Measurements from ENCODE around the gene POMT1. TPM values are rescaled to one million over a fixed set of nuclear protein-coding genes. Genes with fewer than 3 reads are reported as not detected.

The POMT1 gene
- total RNA-seq, 2 experiments from 2014 or later, result 50.1 to 50.5 TPM

- Histone ChIP-seq H3K27me3 (ENCODE audit: control insufficient read depth in 1 of 2, insufficient read depth in 2 of 2, low read length in 2 of 2) (no peaks in the 10 kb centered on the region), H3K4me3 (ENCODE audit: low read length) (no peak overlapping the region), H3K27ac (ENCODE audit: low read depth in 1 of 2, low read length in 2 of 2) (no peak overlapping the region), H3K9me3 (ENCODE audit: control insufficient read depth in 1 of 2, insufficient read depth in 1 of 2, low read length in 2 of 2) (no peaks in the 10 kb centered on the region), H3K36me3 (ENCODE audit: insufficient read depth, low read length) (peaks cover 82% of the 10 kb centered on the region), H3K4me1 (ENCODE audit: insufficient read depth, low read length) (peaks cover 2% of the 10 kb centered on the region)
- Mint-ChIP-seq H3K9me3 (no peaks in the 10 kb centered on the region), H3K4me1 (ENCODE audit: low read depth) (peaks cover 16% of the 10 kb centered on the region), H3K27ac (no peak overlapping the region), H3K36me3 (ENCODE audit: low read depth) (peaks cover 94% of the 10 kb centered on the region), H3K4me3 (peak overlapping the region; percentile 30), H3K27me3 (no peaks in the 10 kb centered on the region)
- no peak for TF ChIP-seq CTCF (IDR thresholded peaks at IDR 0.05)
- ATAC-seq (ENCODE audit: poor library complexity) (no peak), DNase-seq (no peak)
- intact Hi-C loops (cut with DNase I, micrococcal nuclease), result no loop called here
- CTCF ChIA-PET, result no interaction called here
- POLR2A ChIA-PET, result interaction anchor here (0.6 kb wide), 3 partner anchors 24 to 65 kb away, joined by 3 read pairs; no protein-coding TSS in a partner anchor
Measured at GRCh38 chr9:131457746-131458145, 45.0 kb upstream of the POMT1 start.

- Histone ChIP-seq H3K9me3 (ENCODE audit: control insufficient read depth in 1 of 2, insufficient read depth in 1 of 2, low read length in 2 of 2) (no peaks in the 10 kb centered on the region), H3K4me1 (ENCODE audit: insufficient read depth, low read length) (peaks cover 2% of the 10 kb centered on the region), H3K36me3 (ENCODE audit: insufficient read depth, low read length) (peaks cover 81% of the 10 kb centered on the region), H3K27ac (ENCODE audit: low read depth in 1 of 2, low read length in 2 of 2) (no peak overlapping the region), H3K27me3 (ENCODE audit: control insufficient read depth in 1 of 2, insufficient read depth in 2 of 2, low read length in 2 of 2) (no peaks in the 10 kb centered on the region), H3K4me3 (ENCODE audit: low read length) (no peak overlapping the region)
- no peak for DNase-seq
- Mint-ChIP-seq H3K27me3 (no peaks in the 10 kb centered on the region), H3K4me1 (ENCODE audit: low read depth) (peaks cover 14% of the 10 kb centered on the region), H3K27ac (no peak overlapping the region), H3K4me3 (no peak overlapping the region), H3K36me3 (ENCODE audit: low read depth) (peaks cover 95% of the 10 kb centered on the region), H3K9me3 (no peaks in the 10 kb centered on the region)
- CTCF ChIA-PET, result interaction anchor here (0.9 kb wide), 1 partner anchor 109 kb away, joined by 4 read pairs; no protein-coding TSS in a partner anchor
- TF ChIP-seq CTCF (IDR thresholded peaks at IDR 0.05), result no peak
- intact Hi-C loops (cut with DNase I, micrococcal nuclease), result no loop called here
- POLR2A ChIA-PET, result no interaction called here
- no peak for ATAC-seq (ENCODE audit: poor library complexity)
Measured at GRCh38 chr9:131459056-131459455, 43.7 kb upstream of the POMT1 start.

- Histone ChIP-seq H3K27ac (ENCODE audit: low read depth in 1 of 2, low read length in 2 of 2) (no peak overlapping the region), H3K9me3 (ENCODE audit: control insufficient read depth in 1 of 2, insufficient read depth in 1 of 2, low read length in 2 of 2) (no peaks in the 10 kb centered on the region), H3K4me3 (ENCODE audit: low read length) (no peak overlapping the region), H3K36me3 (ENCODE audit: insufficient read depth, low read length) (peaks cover 87% of the 10 kb centered on the region), H3K4me1 (ENCODE audit: insufficient read depth, low read length) (no peaks in the 10 kb centered on the region), H3K27me3 (ENCODE audit: control insufficient read depth in 1 of 2, insufficient read depth in 2 of 2, low read length in 2 of 2) (no peaks in the 10 kb centered on the region)
- no peaks in the 10 kb centered on the region for H3K9me3 Mint-ChIP-seq
- H3K27me3 Mint-ChIP-seq, result no peaks in the 10 kb centered on the region
- ChIA-PET POLR2A (no interaction called here), CTCF (no interaction called here)
- ATAC-seq (ENCODE audit: poor library complexity), result no peak
- peak overlapping the region; percentile 15 for H3K27ac Mint-ChIP-seq
- no peak overlapping the region for H3K4me3 Mint-ChIP-seq
- no peak for TF ChIP-seq CTCF (IDR thresholded peaks at IDR 0.05)
- peaks cover 12% of the 10 kb centered on the region for H3K4me1 Mint-ChIP-seq (ENCODE audit: low read depth)
- no peak for DNase-seq
- H3K36me3 Mint-ChIP-seq (ENCODE audit: low read depth), result peaks cover 96% of the 10 kb centered on the region
- intact Hi-C loops (cut with DNase I, micrococcal nuclease), result no loop called here
Measured at GRCh38 chr9:131461166-131461565, 41.6 kb upstream of the POMT1 start.

All from CD4-positive, alpha-beta T cell (primary cell).